ENCODE data around the gene GREM2.

DNA sequence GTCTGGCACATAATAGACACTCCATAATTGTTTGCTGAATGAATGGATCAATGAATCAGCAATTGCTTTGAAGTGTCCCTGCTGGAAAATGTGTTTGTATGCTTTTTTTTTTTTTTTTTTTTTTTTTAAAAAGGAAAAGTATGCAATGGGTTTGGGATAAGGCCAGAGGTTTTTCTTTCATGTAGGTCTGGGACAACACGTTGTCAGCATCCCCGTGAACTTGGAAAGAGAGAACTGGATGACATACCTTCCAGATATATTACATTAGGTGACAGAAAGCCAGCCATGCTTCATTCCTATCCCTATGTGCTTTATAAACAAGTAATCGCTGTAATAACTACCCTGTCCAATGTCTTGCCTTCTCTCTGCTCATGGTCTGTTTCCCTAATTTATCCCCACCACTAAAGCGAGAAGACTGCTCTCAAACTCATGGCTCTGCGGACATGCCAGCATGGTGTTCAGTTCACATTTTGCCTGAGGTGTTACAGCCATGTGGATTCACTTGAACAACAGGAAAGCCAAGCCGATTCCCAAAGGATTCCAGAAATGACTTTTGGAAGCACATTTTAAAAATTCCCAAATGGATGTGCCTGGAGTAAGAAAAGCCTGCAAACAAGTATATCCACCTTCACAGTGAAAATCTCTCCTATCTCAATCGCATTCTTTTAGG, 34.8 kb upstream of the GREM2 start:
- no peak for TF ChIP-seq EZH2 (IDR thresholded peaks at IDR 0.05; ENCODE audit: low read length, unreplicated experiment)
- TF ChIP-seq, protein P1, sequence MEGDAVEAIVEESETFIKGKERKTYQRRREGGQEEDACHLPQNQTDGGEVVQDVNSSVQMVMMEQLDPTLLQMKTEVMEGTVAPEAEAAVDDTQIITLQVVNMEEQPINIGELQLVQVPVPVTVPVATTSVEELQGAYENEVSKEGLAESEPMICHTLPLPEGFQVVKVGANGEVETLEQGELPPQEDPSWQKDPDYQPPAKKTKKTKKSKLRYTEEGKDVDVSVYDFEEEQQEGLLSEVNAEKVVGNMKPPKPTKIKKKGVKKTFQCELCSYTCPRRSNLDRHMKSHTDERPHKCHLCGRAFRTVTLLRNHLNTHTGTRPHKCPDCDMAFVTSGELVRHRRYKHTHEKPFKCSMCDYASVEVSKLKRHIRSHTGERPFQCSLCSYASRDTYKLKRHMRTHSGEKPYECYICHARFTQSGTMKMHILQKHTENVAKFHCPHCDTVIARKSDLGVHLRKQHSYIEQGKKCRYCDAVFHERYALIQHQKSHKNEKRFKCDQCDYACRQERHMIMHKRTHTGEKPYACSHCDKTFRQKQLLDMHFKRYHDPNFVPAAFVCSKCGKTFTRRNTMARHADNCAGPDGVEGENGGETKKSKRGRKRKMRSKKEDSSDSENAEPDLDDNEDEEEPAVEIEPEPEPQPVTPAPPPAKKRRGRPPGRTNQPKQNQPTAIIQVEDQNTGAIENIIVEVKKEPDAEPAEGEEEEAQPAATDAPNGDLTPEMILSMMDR (conservative IDR thresholded peaks at IDR 0.05; ENCODE audit: low read depth, low read length) = no peak
- no peak for TF ChIP-seq EZH2phosphoT487 (IDR thresholded peaks at IDR 0.05; ENCODE audit: borderline replicate concordance, low read length)
